ENCODE data around the gene POFUT1.
"Not testable (repeated sequence)": the region's sequence is repeated elsewhere in the genome, so short reads cannot be mapped to it uniquely, and the experiment has no call there.

The POFUT1 gene

DNA sequence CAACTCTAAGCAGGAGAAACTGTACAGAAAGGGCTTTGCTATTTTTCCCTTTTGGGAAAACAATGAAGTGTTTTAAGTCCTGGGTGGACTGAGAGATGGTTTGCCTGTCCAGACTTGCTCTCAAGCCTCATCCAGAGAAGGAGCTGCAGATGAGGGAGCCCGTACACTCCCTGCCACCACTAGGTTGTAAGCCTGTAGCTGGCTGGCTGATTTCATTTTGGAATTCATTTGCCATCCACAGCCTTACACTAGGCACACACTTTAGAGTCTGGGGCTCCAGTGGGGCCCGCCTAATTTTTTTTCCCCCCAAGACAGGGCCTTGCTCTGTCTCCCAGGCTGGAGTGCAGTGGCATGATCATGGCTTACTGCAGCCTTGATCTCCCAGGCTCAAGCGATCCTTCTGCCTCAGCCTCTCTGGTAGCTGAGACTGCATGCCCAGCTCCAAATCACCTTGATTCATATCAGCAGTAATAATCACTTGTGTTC, 28.4 kb downstream of the POFUT1 start:
- no peak for DNase-seq

GRCh38 chr20:32236819-32237218, 29.1 kb downstream of the POFUT1 start:
- DNase-seq: no peak

DNA sequence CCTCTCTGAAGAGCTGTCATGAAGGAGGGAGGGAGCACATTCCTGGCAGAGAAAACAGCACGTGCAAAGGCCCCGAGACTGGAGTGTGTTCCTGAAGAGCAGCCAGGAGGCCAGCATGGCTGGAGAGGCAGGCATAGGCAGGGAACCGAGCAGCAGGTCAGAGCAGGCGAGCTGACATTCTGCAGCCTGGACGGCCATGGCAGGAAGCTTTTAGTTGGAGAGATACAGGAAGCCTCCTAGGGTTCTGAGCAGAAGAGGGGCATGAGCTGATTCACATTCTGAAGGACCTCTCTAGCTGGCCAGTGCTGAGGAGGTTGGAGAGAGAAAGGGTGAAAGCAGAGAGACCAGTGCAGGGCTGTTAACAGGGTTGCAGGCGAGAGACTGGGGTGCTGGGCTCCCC, 29.7 kb downstream of the POFUT1 start:
- no peak for DNase-seq

- DNase-seq: no peak
Observed at GRCh38 chr20:32238483-32239425, 31.1 kb downstream of the POFUT1 start.

- no peak for DNase-seq
Observed at GRCh38 chr20:32240205-32240604, 32.5 kb downstream of the POFUT1 start.

DNA sequence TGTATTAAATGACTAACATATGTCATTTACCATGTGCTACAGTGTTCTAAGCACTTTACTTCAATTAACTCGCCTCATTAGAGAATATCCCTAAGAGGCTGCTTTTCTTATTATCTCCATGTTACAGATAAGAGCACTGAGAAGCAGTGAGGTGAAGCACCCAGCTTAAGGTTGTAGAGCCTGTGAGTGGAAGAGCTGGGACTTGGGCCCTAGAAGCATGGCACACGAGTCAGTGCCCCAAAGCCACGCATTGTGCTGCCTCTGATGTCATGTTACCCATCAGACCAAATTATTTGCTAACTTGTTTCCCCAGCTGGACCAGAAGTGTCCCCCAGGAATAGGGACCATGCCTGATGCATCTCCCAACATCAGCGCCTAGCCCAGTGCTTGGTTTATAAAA, 34.1 kb downstream of the POFUT1 start:
- DNase-seq: no peak

GRCh38 chr20:32244150-32244823, 36.6 kb downstream of the POFUT1 start:
- no peak for DNase-seq

- no peak for DNase-seq
Observed at GRCh38 chr20:32244959-32245358, 37.3 kb downstream of the POFUT1 start.

DNA sequence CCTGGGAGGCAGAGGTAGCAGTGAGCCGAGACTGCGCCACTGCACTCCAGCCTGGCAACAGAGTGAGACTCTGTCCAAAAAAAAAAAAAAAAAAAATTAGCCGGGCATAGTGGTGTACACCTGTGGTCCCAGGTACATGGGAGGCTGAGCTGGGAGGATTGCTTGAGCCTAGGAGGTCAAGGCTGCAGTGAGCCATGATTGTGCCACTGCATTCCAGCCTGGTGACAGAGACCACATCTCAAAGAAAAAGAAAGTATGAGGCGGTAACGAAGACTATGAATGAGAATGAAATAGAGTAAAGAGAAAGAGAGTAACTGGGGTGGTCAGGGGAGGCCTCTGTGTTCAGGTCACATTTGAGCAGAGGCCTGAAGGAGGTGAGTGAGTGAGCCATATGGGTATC, 38.5 kb downstream of the POFUT1 start:
- DNase-seq: not testable (repeated sequence)

DNA sequence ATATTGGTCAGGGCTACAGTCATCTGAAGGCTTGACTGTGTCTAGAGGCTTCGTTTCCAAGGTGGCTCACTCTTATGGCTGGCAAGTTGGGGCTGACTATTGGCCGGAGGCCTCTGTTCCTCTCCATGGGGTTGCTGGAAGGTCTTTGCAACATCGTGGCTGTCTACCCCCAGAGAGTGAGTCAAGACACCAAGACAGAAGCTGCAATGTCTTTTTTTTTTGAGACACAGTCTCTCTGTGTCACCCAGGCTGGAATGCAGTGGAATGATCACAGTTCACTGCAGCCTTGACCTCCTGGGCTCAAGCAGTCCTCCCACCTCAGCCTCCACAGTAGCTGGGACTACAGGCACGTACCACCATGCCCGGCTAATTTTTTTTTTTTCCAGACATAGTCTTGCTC, 40.4 kb downstream of the POFUT1 start:
- no peak for DNase-seq

- DNase-seq: no peak
Observed at GRCh38 chr20:32249030-32249738, 41.5 kb downstream of the POFUT1 start.

GRCh38 chr20:32251470-32251869, 43.8 kb downstream of the POFUT1 start:
- DNase-seq: no peak

DNA sequence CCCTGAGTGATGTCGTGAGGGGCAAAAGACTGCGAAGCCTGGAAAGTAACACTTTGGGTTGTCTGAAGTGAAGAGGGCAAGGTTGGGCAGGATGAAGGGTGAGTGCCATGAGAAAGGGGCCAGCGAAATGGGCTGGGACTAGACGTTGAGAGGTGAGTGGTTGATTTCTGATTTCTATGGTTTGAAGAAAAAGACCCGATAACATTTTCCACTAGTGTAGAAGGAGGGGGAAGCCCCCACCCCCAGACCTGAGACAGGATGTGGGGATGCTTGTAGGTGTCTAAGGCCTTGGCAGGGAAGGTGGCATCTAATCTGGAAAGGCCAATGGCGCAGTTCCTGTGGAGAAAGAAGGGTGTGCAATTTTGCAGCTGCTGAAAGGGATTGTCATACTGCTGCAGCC, 44.5 kb downstream of the POFUT1 start:
- DNase-seq: no peak

DNA sequence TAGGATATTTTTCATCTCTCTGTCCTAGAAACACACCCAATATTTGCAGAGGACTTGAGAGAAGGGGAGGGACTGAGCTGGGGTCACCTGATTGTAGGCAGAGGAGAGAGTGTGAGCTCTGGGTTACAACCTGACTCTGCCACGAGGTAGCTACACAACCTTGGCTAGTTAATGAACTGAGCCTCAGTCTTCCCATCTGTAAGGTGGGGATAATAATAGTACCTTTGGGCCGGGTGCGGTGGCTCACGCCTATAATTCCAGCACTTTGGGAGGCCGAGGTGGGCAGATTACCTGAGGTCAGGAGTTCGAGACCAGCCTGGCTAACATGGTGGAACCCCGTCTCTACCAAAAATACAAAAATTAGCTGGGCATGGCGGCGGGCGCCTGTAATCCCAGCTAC, 53.3 kb downstream of the POFUT1 start:
- not testable (repeated sequence) for DNase-seq

DNA sequence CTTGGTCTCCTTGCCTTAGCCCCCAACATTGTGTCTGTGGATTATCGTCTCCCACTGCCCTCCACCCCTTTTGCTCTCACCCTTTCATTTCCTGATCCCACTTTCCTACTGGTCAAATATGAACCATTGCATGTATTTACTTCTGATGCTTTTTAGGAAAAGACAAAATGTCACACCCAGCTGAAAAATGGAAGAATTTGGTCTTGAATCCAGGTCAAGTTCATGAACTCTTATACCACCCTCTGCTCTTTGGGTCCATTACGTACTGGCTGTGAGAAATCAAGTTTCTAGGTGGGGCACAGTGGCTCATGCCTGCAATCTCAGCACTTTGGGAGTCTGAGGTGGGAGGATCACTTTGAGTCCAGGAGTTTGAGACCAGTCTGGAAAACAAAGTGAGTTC, 54.0 kb downstream of the POFUT1 start:
- no peak for DNase-seq

DNA sequence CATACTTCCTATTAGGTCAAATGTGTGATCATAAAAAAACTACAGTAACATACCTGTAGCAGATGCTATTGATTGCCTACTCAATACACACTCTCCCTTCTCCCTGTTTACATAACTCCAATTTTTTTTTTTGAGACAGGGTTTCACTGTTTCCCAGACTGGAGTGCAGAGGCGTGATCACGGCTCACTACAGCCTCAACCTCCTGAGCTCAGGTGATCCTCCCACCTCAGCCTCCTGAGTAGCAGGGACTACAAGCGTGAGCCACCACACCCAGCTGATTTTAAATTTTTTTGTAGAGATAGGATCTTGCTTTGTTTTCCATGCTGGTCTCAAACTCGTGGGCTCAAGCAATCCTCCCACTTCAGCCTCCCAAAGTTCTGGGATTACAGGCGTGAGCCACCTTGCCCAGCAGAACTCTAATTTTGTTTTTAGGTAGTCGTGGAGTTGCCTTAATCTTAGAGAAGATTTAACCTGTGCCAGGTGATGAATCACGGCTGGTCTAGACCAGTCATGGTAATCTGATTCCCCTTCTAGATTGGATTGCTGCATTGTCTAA, 55.8 kb downstream of the POFUT1 start:
- DNase-seq: no peak

GRCh38 chr20:32271620-32272019, 63.9 kb downstream of the POFUT1 start:
- DNase-seq: no peak

DNA sequence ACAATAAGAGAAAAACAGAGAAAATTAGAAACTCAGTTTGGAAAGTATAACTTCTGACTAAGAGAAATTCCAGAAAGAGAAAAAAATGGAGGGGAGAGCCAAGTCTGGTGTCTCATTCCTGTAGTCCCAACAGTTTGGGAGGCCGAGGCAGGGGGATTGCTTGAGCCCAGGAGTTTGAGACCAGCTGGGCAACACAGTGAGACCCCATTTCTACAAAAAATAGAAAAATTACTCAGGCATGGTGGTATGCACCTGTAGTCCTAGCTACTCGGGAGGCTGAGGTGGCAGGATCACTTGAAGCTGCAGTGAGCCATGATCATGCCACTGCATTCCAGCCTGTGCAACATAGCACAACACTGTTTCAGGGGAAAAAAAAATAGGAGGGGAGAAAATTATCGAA, 66.7 kb downstream of the POFUT1 start:
- DNase-seq: no peak

GRCh38 chr20:32275163-32275562, 67.5 kb downstream of the POFUT1 start:
- DNase-seq: not testable (repeated sequence)

- DNase-seq: peak; percentile 92
Observed at GRCh38 chr20:32277361-32278198, 69.9 kb downstream of the POFUT1 start, which contains the start of gene KIF3B. Gene KIF3B (plus strand): TSS chr20:32277651. CDS start chr20:32309778, 32,127 bp downstream.

- DNase-seq: no peak
Observed at GRCh38 chr20:32278199-32278643, 70.5 kb downstream of the POFUT1 start.

DNA sequence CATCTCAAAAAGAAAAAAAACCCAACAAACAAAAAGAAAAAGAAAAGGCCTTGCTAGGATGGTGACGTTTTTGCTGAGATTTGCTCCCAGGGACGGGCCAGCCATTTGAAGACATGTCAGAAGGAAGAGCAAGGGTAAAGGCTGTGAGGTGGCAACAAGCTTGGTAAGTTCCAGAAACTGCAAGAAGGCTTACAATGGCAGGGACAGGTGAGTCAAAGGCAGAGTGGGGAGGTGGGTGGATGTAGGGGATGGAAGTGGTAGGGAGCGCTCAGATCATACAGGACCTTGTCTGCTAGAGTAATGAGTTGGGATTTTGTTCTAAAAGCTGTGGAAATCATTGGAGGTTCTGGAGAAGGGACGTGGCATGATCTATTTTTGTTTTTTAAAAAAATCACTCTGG, 74.0 kb downstream of the POFUT1 start:
- DNase-seq: no peak
